BLaER1 (cell line): ENCODE measurements around the gene ZNF619.

Source experiments
- H3K27ac ChIP-seq: shearing (Covaris generic); formaldehyde crosslinking; 2 replicates; pipeline ENCODE4 v1.8.1; 2022
- H3K27me3 ChIP-seq: shearing (Covaris generic); formaldehyde crosslinking; 2 replicates; pipeline ENCODE4 v1.8.1; 2022
- H3K36me3 ChIP-seq: shearing (Covaris generic); formaldehyde crosslinking; 2 replicates; pipeline ENCODE4 v1.8.1; 2022
- H3K4me1 ChIP-seq: shearing (Covaris generic); formaldehyde crosslinking; 2 replicates; pipeline ENCODE4 v1.8.1; 2022
- H3K4me2 ChIP-seq: shearing (Covaris generic); formaldehyde crosslinking; 2 replicates; pipeline ENCODE4 v1.8.1; 2022
- H3K4me3 ChIP-seq: shearing (Covaris generic); formaldehyde crosslinking; 2 replicates; pipeline ENCODE4 v1.8.1; 2022
- H3K9ac ChIP-seq: shearing (Covaris generic); formaldehyde crosslinking; 2 replicates; pipeline ENCODE4 v1.8.1; 2022
- H3K9me3 ChIP-seq: shearing (Covaris generic); formaldehyde crosslinking; 2 replicates; pipeline ENCODE4 v1.8.1; 2022
- H4K20me1 ChIP-seq: shearing (Covaris generic); formaldehyde crosslinking; 2 replicates; pipeline ENCODE4 v1.8.1; 2022
- Cebpa-rat ChIP-seq: shearing (Covaris generic); IDR thresholded peaks from 2 replicates; pipeline ENCODE4 v1.8.1; 2022

ZNF619 gene

DNA sequence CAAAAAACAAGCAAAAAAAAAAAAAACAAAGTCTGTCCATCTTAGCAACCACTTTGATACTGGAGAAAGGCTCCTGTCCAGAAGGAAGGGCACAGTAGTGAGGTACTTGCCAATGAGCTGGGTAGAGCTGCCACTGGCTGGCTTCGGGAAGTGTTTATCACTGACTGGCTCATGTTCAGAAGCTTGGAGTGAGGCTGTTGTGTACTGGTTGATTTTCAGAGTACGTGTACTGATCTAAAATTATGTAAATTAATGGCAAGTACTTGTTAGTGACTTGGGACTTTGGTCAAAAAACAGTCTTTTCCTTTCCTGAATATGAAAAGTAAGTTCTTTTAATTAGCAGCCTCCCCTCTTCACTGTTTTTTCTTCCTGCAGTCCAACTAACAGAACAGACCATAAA, 46.9 kb downstream of the ZNF619 start:
- Histone ChIP-seq H3K9ac (no peak overlapping the region), H3K27me3 (no peaks in the 10 kb centered on the region), H4K20me1 (no peaks in the 10 kb centered on the region), H3K4me3 (no peak overlapping the region), H3K4me1 (peaks cover 19% of the 10 kb centered on the region), H3K9me3 (no peaks in the 10 kb centered on the region; the same call in 1 of the 2 replicates), H3K4me2 (peak overlapping the region; percentile 96; the same call in 1 of the 2 replicates), H3K27ac (no peak overlapping the region), H3K36me3 (peaks cover 16% of the 10 kb centered on the region; the same call in 1 of the 2 replicates)
- no peak for TF ChIP-seq Cebpa-rat

DNA sequence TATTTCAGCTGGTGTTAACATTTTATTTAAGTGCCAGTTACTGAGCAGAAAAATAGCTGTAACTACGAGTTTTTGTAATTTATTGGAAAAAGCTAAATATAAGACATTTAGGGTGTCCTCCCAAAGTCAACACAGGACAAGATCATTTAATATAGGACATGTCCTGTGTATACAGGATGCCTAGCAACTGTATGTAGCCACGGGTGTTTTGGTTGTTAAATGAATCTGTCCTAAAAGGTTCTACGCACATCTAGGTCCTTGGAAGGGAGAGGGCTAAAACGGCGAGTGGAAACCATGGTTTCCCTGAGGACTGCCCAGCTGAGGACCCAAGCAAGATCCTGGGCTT, 47.3 kb downstream of the ZNF619 start:
- Histone ChIP-seq H3K27me3 (no peaks in the 10 kb centered on the region), H4K20me1 (no peaks in the 10 kb centered on the region), H3K4me3 (peak overlapping the region; percentile 90), H3K4me2 (peak overlapping the region; percentile 96), H3K4me1 (peaks cover 19% of the 10 kb centered on the region), H3K27ac (peak overlapping the region; percentile 88), H3K9me3 (no peaks in the 10 kb centered on the region; the same call in 1 of the 2 replicates), H3K9ac (peak overlapping the region; percentile 89), H3K36me3 (peaks cover 21% of the 10 kb centered on the region; the same call in 1 of the 2 replicates)
- no peak for TF ChIP-seq Cebpa-rat

DNA sequence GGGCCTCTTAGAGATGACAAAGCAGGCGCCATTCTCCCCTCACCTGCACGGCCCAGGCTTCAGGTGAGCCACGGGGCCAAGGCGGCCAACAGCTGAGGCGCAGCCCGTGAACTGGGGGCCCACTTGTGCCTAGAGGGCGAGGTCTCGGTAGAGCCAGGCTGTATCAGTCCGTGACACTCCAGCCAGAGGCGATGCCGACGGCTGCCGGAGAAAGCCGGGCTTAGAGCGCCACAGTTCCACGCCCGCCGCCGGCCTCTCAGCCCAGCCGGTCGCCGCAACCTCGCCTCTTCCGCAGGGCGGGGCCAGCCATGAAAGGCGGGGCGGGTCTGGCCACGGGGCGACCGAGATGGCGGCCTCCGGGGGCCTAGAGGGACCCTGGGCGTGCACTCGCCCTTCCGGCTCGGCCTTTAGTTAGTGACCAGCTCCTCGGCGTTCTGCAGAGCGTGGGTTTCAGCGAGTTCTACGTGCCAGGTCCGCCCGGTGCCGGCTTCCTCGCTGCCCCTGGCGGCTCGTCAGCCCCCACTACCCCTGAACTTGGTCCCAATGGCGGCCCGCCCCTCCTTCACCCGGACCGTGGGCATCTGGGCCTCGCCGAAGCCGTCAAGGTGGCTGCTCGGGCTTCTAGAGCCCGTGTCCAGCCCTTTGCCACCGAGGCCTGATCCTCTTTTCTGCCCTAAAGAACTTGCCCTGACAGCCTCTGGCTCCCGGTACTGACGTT, 47.8 kb downstream of the ZNF619 start, which contains the start of gene ZNF621:
Gene ZNF621, plus strand, starts transcription at position 393 of the 718 bp plus-strand sequence. CDS start 881 bp downstream, outside the sequence.
- Histone ChIP-seq H3K36me3 (peaks cover 26% of the 10 kb centered on the region), H3K4me1 (peaks cover 19% of the 10 kb centered on the region), H3K4me3 (peak within 1 kb of the TSS; percentile 90), H3K4me2 (peak within 1 kb of the TSS; percentile 96), H4K20me1 (no peaks in the 10 kb centered on the region), H3K27me3 (no peaks in the 10 kb centered on the region), H3K9me3 (no peaks in the 10 kb centered on the region), H3K27ac (peak within 1 kb of the TSS; percentile 88), H3K9ac (peak within 1 kb of the TSS; percentile 89)
- TF ChIP-seq Cebpa-rat, result no peak

DNA sequence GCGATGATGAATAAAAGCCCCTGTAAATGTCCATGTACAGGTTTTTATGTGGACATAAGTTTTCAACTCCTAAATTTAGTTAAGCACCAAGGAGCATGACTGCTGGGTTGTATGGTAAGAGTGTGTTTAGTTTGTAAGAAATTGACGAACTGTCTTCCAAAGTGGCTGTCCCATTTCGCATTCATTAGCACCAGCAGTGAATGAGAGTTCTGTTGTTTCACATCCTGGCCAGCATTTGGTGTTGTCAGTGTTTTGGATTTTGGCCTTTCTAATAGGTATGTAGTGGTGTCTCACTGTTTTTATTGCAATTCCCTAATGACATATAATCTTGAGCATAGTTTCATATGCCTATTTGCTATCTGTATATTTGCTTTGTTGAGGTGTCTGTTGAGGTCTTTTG, 51.5 kb downstream of the ZNF619 start:
- H4K20me1 ChIP-seq, result no peaks in the 10 kb centered on the region
- H3K36me3 ChIP-seq, result peaks cover 62% of the 10 kb centered on the region
- no peak for TF ChIP-seq Cebpa-rat

DNA sequence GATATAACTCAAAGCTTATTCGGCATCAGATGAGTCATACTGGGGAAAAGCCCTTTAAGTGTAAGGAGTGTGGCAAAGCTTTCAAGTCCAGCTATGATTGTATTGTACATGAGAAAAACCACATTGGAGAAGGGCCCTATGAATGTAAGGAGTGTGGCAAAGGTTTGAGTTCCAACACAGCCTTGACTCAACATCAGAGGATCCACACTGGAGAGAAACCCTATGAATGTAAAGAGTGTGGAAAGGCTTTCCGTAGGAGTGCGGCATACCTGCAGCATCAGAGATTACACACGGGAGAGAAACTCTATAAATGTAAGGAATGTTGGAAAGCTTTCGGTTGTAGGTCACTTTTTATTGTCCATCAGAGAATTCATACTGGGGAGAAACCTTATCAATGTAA, 55.3 kb downstream of the ZNF619 start:
- TF ChIP-seq Cebpa-rat, result no peak
- Histone ChIP-seq H3K9me3 (peaks cover 36% of the 10 kb centered on the region), H3K4me2 (no peak overlapping the region), H3K4me1 (no peaks in the 10 kb centered on the region), H3K27me3 (no peaks in the 10 kb centered on the region), H3K27ac (no peak overlapping the region), H3K36me3 (peaks cover 87% of the 10 kb centered on the region), H3K9ac (no peak overlapping the region), H4K20me1 (no peaks in the 10 kb centered on the region), H3K4me3 (no peak overlapping the region)

More for the DNA sequence above, 51.5 kb downstream of the ZNF619 start:
- H3K27ac ChIP-seq, result no peak overlapping the region
- peaks cover 24% of the 10 kb centered on the region for H3K9me3 ChIP-seq
- no peaks in the 10 kb centered on the region for H3K27me3 ChIP-seq
- H3K4me2 ChIP-seq, result no peak overlapping the region
- H3K4me1 ChIP-seq, result peaks cover 19% of the 10 kb centered on the region
- no peak overlapping the region for H3K9ac ChIP-seq
- H3K4me3 ChIP-seq, result no peak overlapping the region

DNA sequence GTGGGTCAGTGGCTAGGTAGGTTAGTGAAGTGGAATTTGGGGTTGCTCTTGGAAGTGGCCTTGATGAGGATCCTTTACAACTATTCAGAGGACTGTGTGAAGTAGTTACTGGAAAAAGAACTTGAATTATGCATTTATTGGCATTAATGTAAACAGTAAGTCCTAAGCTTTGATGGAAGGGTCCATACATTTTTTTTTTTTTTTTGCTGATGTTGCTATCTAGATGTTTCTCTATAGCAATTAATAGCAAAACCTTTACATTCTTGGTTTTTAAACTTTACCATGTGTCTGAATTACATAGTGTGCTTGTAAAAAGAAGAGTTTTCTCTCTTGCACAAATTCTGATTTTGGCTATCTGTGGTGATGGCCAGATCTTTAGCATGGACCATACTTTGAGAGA, 57.4 kb downstream of the ZNF619 start:
- Histone ChIP-seq H3K9me3 (peaks cover 48% of the 10 kb centered on the region), H3K36me3 (peaks cover 92% of the 10 kb centered on the region), H3K4me2 (no peak overlapping the region), H3K27ac (no peak overlapping the region), H4K20me1 (no peaks in the 10 kb centered on the region), H3K27me3 (no peaks in the 10 kb centered on the region), H3K4me1 (no peaks in the 10 kb centered on the region), H3K4me3 (no peak overlapping the region), H3K9ac (no peak overlapping the region)
- no peak for TF ChIP-seq Cebpa-rat
